ENCODE data around the gene BLZF1.
"Not testable (repeated sequence)": the region's sequence is repeated elsewhere in the genome, so short reads cannot be mapped to it uniquely, and the experiment has no call there.

The BLZF1 gene

DNA sequence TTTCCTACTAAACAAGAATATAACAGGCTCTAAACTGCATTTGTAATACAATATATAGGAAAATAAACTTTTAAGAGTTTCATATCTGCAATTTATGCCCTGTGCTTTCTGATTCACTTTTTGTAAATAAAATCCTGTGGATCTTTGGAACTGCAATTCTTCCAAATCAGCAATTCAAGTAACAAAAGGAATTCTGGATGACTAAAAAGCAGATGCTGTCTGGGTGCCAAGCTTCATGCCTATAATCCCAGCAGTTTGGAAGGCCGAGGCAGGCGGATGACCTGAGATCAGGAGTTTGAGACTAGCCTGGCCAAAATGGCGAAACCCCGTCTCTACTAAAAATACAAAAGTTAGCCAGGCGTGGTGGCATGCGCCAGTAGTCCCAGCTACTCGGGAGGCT, 6.7 kb upstream of the BLZF1 start:
- no peak for DNase-seq

DNA sequence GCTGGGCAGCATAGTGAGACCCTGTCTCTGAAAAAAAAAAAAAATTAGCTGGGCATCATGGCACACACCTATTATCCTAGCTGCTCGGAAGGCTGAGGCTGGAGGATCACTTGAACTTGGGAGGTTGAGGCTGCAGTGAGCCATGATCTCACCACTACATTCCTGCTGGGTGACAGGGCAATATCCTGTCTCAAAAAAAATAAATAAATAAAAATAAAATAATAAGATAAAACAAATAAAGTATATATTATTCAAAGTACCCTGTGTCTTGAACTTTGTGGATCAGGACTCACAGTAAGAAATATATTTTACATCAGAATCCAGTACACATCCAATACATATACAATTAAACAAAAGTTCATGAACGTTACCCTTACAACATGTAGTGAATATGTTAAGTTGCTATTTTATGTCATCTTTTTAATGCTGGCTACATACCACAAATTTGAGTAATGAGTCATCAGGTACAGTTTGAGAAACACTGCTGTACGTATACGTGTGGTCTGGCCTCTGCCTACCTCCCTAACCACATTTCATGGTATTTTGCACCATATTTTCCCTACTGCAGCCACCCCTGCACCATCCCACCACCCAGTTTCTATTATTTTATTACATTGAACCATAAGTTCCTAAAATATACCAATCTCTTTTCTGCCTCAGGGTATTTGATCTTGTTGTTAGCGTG, 4.8 kb upstream of the BLZF1 start:
- DNase-seq, result no peak

DNA sequence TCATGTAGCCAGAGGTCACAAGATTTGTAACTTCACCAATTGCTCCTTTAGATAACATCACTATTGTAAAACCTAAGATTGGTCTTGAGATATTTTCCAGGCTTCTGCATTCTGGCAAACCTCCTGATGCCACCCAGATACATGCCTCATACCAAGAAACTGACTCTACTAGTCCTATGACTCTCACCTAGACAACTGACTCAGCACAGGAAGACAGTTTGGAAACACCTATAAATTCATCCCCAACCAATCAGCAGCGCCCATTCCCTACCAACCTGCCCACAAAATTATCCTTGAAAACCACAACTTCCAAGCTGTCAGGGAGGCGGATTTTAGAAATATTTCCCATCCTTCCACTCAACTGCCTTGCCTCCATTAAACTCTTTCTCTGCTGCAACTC, 3.0 kb upstream of the BLZF1 start:
- DNase-seq, result no peak

DNA sequence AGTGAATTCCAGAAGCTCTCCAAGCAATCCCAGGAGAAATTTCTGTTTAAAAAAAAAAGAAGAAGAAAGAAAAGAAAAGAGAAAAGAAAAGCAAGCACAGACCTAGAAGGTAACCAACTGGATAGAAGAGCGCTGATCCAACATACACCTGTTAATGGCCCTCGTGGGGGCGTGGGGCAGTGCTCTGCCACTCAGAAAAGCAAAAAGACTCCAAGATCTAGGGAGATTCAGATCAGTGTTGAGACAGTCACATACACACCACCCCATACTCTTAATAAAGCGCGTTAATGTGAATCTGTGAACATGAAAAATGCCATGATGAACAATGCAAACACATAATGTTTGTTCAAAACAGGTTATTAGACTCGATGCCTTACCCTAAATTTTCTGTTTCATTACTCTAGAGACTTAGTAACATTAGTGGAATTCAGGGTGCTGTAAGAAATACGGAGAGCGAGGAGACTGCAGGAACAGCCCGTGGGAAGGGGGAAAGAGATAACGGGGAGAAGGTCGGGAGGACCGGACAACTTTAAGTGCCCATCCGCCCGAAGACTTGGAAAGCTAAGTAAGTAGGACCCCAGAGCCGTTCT, 804 bp upstream of the BLZF1 start:
- no peak for DNase-seq

DNA sequence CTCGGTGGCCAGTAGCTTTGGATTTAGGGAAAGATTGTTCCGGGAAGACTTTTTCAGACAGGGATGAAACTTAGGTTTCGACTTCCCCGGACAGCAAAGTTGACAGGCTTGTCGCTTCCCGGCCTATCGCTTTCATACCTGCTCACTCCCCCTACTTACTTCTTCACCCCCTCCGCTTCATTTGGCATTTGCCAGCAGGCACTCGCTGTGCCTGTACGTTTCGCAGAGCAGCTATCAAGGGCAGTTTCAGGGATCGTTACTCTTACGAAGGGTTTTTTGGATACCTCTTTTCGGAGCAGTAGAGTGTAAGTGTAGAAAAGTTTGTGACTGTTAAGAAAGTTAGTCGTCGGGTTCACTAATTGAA, 393 bp downstream of the BLZF1 start:
- peak; percentile 23 for DNase-seq

DNA sequence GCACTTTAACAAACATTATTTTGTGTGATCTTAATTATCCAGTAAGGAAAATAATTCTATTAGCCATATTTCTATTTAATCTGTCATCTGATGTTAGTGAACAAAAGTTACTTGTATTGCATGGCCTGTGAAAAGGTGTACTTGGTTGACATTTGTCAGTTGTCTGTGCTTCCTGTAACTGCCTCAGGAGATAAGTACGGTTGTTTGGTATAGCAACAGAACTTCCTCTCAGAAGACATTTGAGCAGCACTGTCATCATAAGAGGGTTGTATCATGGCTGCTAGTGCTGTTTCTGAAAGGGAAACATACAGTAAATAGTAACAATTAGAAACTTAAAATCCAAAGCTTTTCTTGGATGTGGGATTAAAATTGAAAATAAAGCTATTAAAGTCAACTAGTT, 3.4 kb downstream of the BLZF1 start:
- no peak for DNase-seq

DNA sequence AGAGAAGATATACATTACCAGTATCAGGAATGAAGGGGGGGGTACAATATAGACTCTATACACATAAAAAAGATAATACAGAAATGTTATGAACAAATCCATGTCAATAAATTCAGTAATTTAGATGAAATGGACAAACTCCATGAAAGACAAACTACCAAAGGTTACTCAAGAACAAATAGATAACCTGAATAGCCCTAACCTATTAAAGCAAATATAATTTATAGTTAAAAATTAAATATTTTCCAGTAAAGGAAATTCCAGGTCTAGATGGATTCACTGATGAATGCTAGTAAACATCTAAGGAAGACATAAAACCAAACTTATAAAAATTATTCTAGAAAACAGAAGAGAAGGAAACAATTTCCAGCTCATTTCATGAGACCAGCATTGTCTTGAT, 13.2 kb downstream of the BLZF1 start:
- DNase-seq, result no peak

DNA sequence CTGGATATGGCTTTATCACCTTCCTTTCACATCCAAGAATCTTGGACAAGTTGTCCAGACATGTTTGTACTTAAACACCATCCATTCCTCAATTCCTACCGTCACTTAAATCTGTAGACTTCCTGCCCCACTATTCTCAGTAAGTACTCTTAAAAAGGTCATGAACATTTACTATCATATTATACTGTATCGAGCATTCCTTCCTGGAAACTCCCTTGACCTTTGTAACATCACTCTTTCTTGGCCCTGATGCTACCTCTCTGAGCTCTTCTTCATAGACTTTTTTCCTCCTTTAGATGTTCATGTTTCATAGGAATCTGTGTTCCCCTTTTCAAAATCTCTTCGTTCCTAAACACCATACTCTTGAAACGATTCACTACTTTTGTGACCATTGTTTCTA, 15.5 kb downstream of the BLZF1 start:
- no peak for DNase-seq

DNA sequence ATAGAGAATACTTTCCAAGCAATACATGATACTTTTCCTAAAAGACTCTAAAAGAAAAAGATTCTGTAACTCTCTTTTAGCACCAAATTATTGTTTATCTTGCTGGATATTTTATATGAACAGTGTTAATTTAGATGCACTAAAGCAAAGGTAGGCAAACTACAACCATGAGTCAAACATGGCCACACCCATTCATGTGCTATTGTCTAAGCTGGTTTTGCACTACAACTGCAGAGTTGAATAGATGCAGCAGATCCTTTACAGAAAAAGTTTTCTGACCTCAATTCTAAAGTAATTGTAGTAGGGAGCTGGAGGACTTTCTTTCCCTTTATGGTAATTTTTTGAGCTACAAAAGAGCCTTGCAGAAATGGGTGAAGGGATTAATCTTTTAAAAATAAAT, 19.4 kb downstream of the BLZF1 start:
- no peak for DNase-seq

DNA sequence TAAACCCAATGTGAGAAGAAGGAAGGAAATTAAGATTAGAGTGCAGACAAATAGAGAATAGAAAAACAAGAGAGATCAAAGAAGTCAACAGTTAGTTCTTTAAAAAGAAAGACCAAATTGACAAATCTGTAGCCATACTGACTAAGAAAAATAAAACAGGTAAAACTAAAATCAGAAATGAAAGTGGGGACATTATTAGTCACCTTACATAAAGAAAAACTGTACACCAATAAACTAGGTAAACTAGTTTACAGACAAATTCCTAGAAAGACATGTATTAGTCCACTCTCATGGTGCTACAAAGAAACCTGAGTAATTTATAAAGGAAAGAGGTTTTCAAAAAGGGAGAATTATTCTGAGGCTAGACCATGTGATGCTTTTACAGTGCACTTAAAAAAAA, 22.3 kb downstream of the BLZF1 start:
- DNase-seq, result no peak

DNA sequence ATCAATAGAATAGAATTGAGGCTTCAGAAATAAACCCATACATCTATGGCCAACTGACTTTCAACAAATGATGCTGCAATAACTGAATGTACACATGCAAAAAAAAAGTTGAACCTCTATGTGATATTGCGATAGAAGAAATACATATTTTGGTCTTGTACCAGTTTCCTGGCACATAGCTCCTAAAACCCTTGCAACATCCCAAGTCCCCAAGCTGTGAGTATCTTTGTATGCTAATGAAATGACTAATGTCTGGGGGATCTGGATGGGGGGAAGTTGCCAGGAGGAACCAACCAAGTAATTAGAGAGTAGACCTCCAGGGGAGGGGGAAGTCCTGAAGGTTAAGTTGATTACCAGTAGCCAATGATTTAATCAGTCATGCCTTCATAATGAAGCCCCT, 24.4 kb downstream of the BLZF1 start:
- DNase-seq, result no peak

DNA sequence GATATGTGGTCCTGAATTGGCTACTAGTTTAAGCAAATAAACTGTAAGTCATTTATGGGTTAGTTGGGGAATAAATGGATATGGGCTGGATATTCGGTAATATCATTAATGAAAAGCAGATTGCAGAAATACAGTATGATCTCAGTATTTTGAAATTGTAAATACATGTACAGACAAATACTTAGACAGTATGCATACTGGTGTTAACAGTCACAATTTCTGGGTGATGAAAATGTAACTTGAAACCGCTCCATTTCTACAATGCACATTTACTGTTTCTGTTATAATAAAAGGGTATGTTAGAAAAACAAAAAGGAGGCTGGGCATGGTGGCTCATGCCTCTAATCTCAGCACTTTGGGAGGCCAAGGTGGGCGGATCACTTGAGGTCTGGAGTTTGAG, 28.0 kb downstream of the BLZF1 start:
- no peak for DNase-seq

DNA sequence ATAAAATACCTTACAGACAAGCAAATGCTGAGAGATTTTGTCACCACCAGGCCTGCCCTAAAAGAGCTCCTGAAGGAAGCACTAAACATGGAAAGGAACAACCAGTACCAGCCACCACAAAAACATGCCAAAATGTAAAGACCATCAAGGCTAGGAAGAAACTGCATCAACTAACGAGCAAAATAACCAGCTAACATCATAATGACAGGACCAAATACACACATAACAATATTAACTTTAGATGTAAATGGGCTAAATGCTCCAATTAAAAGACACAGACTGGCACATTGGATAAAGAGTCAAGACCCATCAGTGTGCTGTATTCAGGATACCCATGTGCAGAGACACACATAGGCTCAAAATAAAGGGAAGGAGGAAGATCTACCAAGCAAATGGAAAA, 34.6 kb downstream of the BLZF1 start:
- not testable (repeated sequence) for DNase-seq

DNA sequence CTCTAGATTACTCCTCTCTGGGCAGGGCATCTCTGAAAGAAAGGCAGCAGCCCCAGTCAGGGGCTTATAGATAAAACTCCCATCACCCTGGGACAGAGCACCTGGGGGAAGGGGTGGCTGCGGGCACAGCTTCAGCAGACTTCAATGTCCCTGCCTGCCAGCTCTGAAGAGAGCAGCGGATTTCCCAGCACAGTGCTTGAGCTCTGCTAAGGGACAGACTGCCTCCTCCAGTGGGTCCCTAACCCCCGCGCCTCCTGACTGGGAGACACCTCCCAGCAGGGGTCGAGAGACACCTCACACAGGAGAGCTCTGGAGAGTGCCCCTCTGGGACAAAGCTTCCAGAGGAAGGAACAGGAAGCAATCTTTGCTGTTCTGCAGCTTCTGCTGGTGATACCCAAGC, 40.3 kb downstream of the BLZF1 start:
- not testable (repeated sequence) for DNase-seq

DNA sequence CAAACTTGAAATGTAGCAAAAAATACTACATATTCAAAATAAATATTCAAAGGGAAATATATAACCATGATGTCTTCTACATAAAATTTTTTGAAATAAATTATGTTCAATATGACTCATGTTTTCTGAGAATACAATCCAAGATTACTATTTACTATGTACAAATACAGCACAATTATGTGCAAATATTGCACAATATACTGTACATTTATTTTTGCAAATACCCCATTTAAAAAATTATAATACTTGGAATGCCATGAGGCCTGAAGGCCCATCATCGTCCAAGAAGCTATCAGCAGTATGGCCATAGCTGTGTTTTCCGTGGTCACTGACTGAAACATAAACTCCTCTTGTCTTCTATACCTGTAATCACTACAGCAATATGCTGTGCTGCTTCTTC, 47.0 kb downstream of the BLZF1 start:
- no peak for DNase-seq

DNA sequence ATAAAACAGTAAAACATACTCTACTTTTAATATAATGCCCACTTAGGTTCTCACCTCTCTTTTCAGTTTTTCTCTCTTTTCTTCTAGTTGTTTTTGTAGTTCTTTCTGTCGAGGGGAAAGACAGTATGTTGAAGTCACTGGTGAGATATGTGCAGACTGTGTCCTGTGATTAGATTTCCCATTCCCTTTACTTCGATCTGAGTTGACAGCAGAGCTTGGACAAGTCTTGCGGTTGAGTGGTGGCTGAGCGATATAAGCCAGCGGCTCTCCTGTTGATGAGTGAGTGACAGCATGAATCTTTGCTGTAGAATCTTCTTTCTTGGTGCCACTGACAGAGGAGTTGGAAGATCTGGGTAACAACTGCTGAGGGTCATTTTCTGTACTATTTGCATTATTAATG, 53.3 kb downstream of the BLZF1 start:
- no peak for DNase-seq

DNA sequence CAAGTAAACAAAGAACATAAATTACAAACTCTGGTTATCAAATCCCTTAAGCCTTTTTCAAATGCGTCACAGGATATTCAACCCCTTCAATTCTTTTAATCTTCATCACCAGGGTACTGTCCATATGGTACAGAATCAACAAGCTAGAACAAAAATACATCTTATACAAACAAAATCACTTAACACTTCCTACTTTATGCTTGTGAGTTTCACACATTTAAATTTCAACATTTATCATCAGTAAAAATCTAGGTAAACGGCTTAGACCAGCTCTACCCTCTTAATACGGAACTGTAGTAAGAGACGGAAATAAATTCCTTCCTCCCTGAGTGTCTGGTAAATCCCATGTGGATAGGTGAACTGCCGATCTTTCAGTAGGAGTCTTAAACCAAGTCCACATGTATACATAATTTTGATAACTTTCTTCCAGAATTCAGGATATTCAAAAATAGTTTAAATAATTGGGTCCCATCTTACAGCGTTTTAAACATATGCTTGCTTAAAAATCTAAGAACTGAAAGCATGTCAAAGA, 58.2 kb downstream of the BLZF1 start:
- no peak for DNase-seq

DNA sequence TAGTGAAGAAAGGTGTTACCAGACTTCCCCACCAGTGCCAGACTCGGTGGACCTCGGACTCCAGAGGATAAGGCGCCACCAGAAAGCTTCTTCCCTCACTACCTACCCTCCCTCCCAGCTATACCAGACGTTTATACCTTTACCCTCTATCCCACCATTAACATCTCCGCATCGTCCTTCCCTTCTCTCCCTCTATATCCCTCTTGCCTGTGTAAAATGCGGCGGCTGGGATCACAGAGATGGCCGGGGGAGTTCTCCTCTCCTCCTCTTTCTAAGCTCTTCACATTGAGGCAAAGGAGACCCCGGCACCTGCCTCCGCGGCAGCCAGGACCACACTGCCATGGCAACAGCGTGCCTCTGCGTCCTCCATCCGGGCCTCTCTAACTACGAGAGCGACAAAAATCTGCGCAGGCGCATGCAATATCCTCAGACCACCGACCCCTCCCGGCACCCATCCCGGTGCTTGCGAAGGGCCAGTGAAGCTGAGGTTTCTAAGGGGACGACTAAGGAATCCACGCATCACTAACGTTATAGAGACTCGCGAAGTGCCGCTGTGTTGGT, 59.2 kb downstream of the BLZF1 start, which contains the start of gene CCDC181:
CCDC181 (minus strand) TSS at position 394 of the 561 bp plus-strand sequence. CDS start 2,547 bp downstream, outside the sequence.
- peak; percentile 3 for DNase-seq
